Measurements from ENCODE around the gene PTPRD. TPM values are rescaled to one million over a fixed set of nuclear protein-coding genes. Genes with fewer than 3 reads are reported as not detected.

The PTPRD gene
- total and polyA plus RNA-seq, 9 of the 15 experiments (the other 6 are each of a cell fraction or from before 2014, with no cell fraction given): 0.11 TPM; not detected in 8

DNA sequence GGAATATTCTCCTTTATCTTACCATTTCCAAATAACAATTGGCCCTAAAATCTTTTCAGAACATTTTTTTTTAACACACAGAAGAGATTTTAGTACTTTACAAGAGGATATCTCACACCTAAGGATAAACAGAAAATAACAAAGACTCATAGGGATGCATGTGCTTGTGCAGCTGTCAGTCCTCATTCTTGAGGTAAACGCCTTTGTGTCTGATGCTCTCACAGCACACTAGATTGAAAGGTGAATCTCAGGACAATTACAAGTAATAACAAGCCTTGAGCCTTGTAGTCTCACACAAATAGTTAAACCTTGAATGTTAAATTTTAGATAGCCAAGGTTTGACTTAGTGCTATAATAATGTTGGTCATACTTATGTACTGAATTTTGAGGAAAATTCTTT lies 439.2 kb downstream of the PTPRD start (continued):
- TF ChIP-seq, protein P1, sequence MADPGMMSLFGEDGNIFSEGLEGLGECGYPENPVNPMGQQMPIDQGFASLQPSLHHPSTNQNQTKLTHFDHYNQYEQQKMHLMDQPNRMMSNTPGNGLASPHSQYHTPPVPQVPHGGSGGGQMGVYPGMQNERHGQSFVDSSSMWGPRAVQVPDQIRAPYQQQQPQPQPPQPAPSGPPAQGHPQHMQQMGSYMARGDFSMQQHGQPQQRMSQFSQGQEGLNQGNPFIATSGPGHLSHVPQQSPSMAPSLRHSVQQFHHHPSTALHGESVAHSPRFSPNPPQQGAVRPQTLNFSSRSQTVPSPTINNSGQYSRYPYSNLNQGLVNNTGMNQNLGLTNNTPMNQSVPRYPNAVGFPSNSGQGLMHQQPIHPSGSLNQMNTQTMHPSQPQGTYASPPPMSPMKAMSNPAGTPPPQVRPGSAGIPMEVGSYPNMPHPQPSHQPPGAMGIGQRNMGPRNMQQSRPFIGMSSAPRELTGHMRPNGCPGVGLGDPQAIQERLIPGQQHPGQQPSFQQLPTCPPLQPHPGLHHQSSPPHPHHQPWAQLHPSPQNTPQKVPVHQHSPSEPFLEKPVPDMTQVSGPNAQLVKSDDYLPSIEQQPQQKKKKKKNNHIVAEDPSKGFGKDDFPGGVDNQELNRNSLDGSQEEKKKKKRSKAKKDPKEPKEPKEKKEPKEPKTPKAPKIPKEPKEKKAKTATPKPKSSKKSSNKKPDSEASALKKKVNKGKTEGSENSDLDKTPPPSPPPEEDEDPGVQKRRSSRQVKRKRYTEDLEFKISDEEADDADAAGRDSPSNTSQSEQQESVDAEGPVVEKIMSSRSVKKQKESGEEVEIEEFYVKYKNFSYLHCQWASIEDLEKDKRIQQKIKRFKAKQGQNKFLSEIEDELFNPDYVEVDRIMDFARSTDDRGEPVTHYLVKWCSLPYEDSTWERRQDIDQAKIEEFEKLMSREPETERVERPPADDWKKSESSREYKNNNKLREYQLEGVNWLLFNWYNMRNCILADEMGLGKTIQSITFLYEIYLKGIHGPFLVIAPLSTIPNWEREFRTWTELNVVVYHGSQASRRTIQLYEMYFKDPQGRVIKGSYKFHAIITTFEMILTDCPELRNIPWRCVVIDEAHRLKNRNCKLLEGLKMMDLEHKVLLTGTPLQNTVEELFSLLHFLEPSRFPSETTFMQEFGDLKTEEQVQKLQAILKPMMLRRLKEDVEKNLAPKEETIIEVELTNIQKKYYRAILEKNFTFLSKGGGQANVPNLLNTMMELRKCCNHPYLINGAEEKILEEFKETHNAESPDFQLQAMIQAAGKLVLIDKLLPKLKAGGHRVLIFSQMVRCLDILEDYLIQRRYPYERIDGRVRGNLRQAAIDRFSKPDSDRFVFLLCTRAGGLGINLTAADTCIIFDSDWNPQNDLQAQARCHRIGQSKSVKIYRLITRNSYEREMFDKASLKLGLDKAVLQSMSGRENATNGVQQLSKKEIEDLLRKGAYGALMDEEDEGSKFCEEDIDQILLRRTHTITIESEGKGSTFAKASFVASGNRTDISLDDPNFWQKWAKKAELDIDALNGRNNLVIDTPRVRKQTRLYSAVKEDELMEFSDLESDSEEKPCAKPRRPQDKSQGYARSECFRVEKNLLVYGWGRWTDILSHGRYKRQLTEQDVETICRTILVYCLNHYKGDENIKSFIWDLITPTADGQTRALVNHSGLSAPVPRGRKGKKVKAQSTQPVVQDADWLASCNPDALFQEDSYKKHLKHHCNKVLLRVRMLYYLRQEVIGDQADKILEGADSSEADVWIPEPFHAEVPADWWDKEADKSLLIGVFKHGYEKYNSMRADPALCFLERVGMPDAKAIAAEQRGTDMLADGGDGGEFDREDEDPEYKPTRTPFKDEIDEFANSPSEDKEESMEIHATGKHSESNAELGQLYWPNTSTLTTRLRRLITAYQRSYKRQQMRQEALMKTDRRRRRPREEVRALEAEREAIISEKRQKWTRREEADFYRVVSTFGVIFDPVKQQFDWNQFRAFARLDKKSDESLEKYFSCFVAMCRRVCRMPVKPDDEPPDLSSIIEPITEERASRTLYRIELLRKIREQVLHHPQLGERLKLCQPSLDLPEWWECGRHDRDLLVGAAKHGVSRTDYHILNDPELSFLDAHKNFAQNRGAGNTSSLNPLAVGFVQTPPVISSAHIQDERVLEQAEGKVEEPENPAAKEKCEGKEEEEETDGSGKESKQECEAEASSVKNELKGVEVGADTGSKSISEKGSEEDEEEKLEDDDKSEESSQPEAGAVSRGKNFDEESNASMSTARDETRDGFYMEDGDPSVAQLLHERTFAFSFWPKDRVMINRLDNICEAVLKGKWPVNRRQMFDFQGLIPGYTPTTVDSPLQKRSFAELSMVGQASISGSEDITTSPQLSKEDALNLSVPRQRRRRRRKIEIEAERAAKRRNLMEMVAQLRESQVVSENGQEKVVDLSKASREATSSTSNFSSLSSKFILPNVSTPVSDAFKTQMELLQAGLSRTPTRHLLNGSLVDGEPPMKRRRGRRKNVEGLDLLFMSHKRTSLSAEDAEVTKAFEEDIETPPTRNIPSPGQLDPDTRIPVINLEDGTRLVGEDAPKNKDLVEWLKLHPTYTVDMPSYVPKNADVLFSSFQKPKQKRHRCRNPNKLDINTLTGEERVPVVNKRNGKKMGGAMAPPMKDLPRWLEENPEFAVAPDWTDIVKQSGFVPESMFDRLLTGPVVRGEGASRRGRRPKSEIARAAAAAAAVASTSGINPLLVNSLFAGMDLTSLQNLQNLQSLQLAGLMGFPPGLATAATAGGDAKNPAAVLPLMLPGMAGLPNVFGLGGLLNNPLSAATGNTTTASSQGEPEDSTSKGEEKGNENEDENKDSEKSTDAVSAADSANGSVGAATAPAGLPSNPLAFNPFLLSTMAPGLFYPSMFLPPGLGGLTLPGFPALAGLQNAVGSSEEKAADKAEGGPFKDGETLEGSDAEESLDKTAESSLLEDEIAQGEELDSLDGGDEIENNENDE (IDR thresholded peaks at IDR 0.05; ENCODE audit: low read depth, low read length): no peak
- no peak for TF ChIP-seq YBX1 (IDR thresholded peaks at IDR 0.05)
- no peak for TF ChIP-seq CHD1 (IDR thresholded peaks at IDR 0.05; ENCODE audit: low read length)
- TF ChIP-seq E2F5 (CRISPR knock-in tag; IDR thresholded peaks at IDR 0.05): no peak
- TF ChIP-seq, protein P2, sequence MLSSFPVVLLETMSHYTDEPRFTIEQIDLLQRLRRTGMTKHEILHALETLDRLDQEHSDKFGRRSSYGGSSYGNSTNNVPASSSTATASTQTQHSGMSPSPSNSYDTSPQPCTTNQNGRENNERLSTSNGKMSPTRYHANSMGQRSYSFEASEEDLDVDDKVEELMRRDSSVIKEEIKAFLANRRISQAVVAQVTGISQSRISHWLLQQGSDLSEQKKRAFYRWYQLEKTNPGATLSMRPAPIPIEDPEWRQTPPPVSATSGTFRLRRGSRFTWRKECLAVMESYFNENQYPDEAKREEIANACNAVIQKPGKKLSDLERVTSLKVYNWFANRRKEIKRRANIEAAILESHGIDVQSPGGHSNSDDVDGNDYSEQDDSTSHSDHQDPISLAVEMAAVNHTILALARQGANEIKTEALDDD (IDR thresholded peaks at IDR 0.05): no peak
- TF ChIP-seq ZNF134 (CRISPR knock-in tag; conservative IDR thresholded peaks at IDR 0.05): no peak
- no peak for TF ChIP-seq SP1 (CRISPR knock-in tag; IDR thresholded peaks at IDR 0.05)
- TF ChIP-seq CBFA2T2 (conservative IDR thresholded peaks at IDR 0.05): no peak
- no peak for TF ChIP-seq RBFOX2 (IDR thresholded peaks at IDR 0.05; ENCODE audit: low read depth, low read length)
